ENCODE data around the gene UQCRHL. TPM values are rescaled to one million over a fixed set of nuclear protein-coding genes. Genes with fewer than 3 reads are reported as not detected.
"Not testable (repeated sequence)": the region's sequence is repeated elsewhere in the genome, so short reads cannot be mapped to it uniquely, and the experiment has no call there.

UQCRHL gene
- total RNA-seq, 2 experiments from 2014 or later, result 1.8 to 1.9 TPM

DNA sequence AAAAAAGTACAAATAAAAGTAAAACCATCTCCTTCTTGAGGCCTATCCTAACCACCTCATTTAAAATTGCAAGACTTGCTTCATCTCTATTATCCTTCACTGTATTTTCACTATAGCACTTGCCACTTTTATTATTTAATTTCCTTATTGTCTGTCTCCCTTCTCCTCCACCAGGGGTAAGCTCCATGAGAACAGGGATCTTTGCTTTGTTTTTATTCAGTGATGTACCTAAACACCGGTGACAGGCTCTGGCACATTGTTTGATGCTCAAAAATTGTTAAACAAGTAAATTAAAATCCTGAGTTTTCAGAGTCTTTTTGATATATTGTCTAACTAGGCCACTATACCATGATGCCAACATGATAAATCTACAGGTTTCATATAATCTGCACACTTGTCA, 22.8 kb upstream of the UQCRHL start:
- Mint-ChIP-seq H3K36me3 (peaks cover 7% of the 10 kb centered on the region), H3K4me1 (peaks cover 29% of the 10 kb centered on the region), H3K9me3 (no peaks in the 10 kb centered on the region), H3K4me3 (no peak overlapping the region), H3K27ac (no peak overlapping the region), H3K27me3 (no peaks in the 10 kb centered on the region)
- POLR2A ChIA-PET, result interaction anchor here (5.8 kb wide), 1 partner anchor 18 kb away, joined by 159 read pairs; the partner anchor contains the start of gene SPEN
- DNase-seq, result no peak
- ATAC-seq (ENCODE audit: low read depth), result no peak

DNA sequence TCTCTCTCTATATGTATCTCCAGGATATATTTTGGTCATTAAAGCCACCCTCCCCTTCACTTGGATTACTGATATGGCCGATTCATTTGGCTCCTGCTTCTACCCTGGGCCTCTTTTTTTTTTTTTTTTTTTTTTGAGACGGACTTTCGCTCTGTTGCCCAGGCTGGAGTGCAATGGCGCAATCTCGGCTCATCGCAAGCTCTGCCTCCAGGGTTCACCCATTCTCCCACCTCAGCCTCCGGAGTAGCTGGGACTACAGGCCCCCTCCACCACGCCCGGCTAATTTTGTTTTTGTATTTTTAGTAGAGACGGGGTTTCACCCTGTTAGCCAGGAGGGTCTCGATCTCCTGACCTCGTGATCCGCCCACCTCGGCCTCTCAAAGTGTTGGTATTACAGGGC, 21.5 kb upstream of the UQCRHL start:
- H3K36me3 Mint-ChIP-seq; H3K27me3 Mint-ChIP-seq; H3K27ac Mint-ChIP-seq; ATAC-seq (ENCODE audit: low read depth); DNase-seq; POLR2A ChIA-PET; H3K9me3 Mint-ChIP-seq; H3K4me3 Mint-ChIP-seq: not testable (repeated sequence)
- H3K4me1 Mint-ChIP-seq, result peaks cover 26% of the 10 kb centered on the region

DNA sequence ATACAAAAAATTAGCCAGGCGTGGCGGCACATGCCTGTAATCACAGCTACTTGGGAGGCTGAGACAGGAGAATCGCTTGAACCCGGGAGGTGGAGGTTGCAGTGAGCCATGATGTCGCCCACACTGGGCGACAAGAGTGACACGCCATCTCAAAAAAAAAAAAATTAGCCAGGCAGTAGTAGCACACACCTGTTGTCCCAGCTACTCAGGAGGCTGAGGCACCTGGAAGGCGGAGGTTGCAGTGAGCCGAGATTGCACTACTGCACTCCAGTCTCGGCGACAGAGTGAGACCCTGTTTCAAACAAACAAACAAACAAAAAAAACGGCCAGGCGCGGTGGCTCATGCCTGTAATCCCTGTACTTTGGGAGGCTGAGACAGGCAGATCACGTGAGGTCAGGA, 20.1 kb upstream of the UQCRHL start:
- not testable (repeated sequence) for H3K27ac Mint-ChIP-seq; DNase-seq; H3K9me3 Mint-ChIP-seq; H3K4me3 Mint-ChIP-seq; ATAC-seq (ENCODE audit: low read depth); H3K36me3 Mint-ChIP-seq; H3K27me3 Mint-ChIP-seq
- H3K4me1 Mint-ChIP-seq, result peaks cover 22% of the 10 kb centered on the region
- POLR2A ChIA-PET, result interaction anchor here (0.6 kb wide), 1 partner anchor 177 kb away, joined by 3 read pairs; the partner anchor contains the start of gene SRARP

GRCh38 chr1:15826810-15827507, 19.5 kb upstream of the UQCRHL start:
- no peak overlapping the region for H3K27ac Mint-ChIP-seq
- H3K36me3 Mint-ChIP-seq, result peaks cover 4% of the 10 kb centered on the region
- H3K4me3 Mint-ChIP-seq, result no peak overlapping the region
- ATAC-seq (ENCODE audit: low read depth), result no peak
- POLR2A ChIA-PET, result interaction anchor here (0.6 kb wide), 1 partner anchor 177 kb away, joined by 3 read pairs; the partner anchor contains the start of gene SRARP
- no peak for DNase-seq
- peaks cover 23% of the 10 kb centered on the region for H3K4me1 Mint-ChIP-seq
- H3K9me3 Mint-ChIP-seq, result no peaks in the 10 kb centered on the region
- no peaks in the 10 kb centered on the region for H3K27me3 Mint-ChIP-seq

GRCh38 chr1:15825800-15826199, 18.4 kb upstream of the UQCRHL start:
- no peak overlapping the region for H3K27ac Mint-ChIP-seq
- no peak for ATAC-seq (ENCODE audit: low read depth)
- no peaks in the 10 kb centered on the region for H3K27me3 Mint-ChIP-seq
- no peak for DNase-seq
- no peaks in the 10 kb centered on the region for H3K9me3 Mint-ChIP-seq
- no peak overlapping the region for H3K4me3 Mint-ChIP-seq
- POLR2A ChIA-PET, result no interaction called here
- no peaks in the 10 kb centered on the region for H3K36me3 Mint-ChIP-seq
- peaks cover 18% of the 10 kb centered on the region for H3K4me1 Mint-ChIP-seq

DNA sequence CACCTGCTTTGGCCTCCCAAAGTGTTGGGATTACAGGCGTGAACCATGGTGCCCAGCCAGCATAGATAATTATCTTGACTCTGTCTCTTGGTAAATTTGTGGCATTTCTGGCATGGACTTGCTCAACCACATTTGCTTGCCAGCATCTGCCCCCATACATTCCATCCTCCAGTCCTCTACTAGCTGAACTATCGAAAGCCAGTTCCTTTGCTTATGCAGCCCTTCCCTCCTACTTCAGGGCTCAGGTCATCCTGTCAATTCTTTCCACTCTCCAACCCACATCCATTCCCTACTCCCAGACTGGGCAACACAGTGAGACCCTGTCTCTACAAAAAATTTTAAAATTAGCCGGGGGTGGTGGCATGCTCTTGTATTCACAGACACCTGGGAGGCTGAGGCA, 13.0 kb upstream of the UQCRHL start:
- no peaks in the 10 kb centered on the region for H3K27me3 Mint-ChIP-seq
- no peak for DNase-seq
- H3K27ac Mint-ChIP-seq, result no peak overlapping the region
- H3K9me3 Mint-ChIP-seq, result no peaks in the 10 kb centered on the region
- POLR2A ChIA-PET, result no interaction called here
- ATAC-seq (ENCODE audit: low read depth), result no peak
- H3K4me3 Mint-ChIP-seq, result no peak overlapping the region
- peaks cover 9% of the 10 kb centered on the region for H3K4me1 Mint-ChIP-seq
- no peaks in the 10 kb centered on the region for H3K36me3 Mint-ChIP-seq

DNA sequence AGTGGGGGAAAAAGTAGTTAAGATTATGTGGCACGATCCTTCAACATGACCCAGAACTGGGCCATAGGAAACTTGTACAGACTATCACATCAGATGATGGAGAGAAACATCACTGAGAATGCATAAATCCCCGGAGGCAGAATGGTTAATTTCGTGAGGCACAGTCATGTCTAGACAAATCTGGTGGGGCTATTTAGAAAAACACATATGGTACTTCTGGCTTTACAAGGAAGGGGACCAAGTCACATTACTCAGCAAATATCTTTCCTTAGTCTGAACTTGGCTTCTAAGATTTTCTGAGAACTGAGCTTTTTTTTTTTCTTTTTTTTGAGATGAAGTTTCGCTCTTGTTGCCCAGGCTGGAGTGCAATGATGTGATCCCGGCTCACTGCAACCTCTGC, 9.2 kb upstream of the UQCRHL start:
- no peak overlapping the region for H3K4me3 Mint-ChIP-seq

GRCh38 chr1:15810073-15810472, 2.6 kb upstream of the UQCRHL start:
- no peaks in the 10 kb centered on the region for H3K9me3 Mint-ChIP-seq
- POLR2A ChIA-PET, result no interaction called here
- no peaks in the 10 kb centered on the region for H3K36me3 Mint-ChIP-seq
- ATAC-seq (ENCODE audit: low read depth) (no peak), DNase-seq (no peak)
- H3K4me1 Mint-ChIP-seq, result no peaks in the 10 kb centered on the region
- H3K4me3 Mint-ChIP-seq, result no peak overlapping the region
- H3K27me3 Mint-ChIP-seq, result peaks cover 2% of the 10 kb centered on the region
- no peak overlapping the region for H3K27ac Mint-ChIP-seq

More for the DNA sequence above, 9.2 kb upstream of the UQCRHL start:
- Mint-ChIP-seq H3K4me1 (peaks cover 7% of the 10 kb centered on the region), H3K27ac (no peak overlapping the region), H3K36me3 (no peaks in the 10 kb centered on the region), H3K9me3 (no peaks in the 10 kb centered on the region), H3K27me3 (no peaks in the 10 kb centered on the region)
- no peak for ATAC-seq (ENCODE audit: low read depth)
- no peak for DNase-seq
- POLR2A ChIA-PET, result interaction anchor here (2.0 kb wide), 1 partner anchor 17 kb away, joined by 12 read pairs; no protein-coding TSS in a partner anchor

DNA sequence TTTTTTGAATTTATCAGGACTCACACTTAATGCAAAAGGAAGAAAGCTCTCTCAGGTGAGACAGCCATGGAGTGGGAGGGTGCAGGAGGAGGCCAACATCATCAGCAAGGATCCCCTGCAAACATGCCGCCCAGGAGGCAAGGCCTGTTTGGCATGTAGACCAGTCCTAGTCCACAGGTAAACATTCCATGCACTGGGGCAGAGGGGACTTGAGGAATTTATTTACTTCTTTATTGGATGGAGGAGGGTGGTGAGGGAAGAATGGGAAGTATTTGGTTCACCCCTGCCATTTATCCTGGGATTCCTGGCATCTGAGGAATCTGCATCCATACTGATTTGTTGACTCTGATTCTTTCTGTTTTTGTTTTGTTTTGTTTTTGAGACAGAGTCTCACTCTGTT, 1.5 kb upstream of the UQCRHL start:
- no peaks in the 10 kb centered on the region for H3K36me3 Mint-ChIP-seq
- H3K27ac Mint-ChIP-seq, result no peak overlapping the region
- ATAC-seq (ENCODE audit: low read depth), result no peak
- H3K4me3 Mint-ChIP-seq, result no peak overlapping the region
- POLR2A ChIA-PET, result interaction anchor here (0.6 kb wide), 1 partner anchor 120 kb away, joined by 3 read pairs; no protein-coding TSS in a partner anchor
- peaks cover 2% of the 10 kb centered on the region for H3K27me3 Mint-ChIP-seq
- DNase-seq, result no peak
- H3K9me3 Mint-ChIP-seq, result no peaks in the 10 kb centered on the region
- no peaks in the 10 kb centered on the region for H3K4me1 Mint-ChIP-seq

DNA sequence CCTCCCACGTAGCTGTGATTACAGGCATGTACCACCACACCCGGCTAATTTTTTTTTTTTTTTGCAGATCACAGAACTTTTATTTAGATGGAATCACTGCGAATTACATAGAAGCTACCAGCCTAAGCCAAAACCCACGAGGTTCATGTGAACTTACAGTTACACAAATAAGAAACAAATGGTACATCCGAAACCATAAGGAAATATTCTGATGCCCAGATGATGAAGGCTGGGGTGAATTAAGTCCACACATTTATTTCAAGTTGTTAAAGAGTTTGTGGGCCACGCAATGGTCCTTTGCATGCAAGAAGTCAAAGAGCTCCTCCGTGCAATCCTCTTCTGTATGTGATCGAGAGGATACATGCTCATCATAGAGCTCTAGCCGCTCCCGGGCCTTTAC, 328 bp downstream of the UQCRHL start:
- H3K4me3 Mint-ChIP-seq, result no peak overlapping the region
- ATAC-seq (ENCODE audit: low read depth) (no peak), DNase-seq (no peak)
- POLR2A ChIA-PET, result interaction anchor here (0.6 kb wide), 1 partner anchor 27 kb away, joined by 3 read pairs; no protein-coding TSS in a partner anchor
- peaks cover 8% of the 10 kb centered on the region for H3K27me3 Mint-ChIP-seq
- H3K36me3 Mint-ChIP-seq, result no peaks in the 10 kb centered on the region
- no peak overlapping the region for H3K27ac Mint-ChIP-seq
- peaks cover 2% of the 10 kb centered on the region for H3K4me1 Mint-ChIP-seq
- H3K9me3 Mint-ChIP-seq, result no peaks in the 10 kb centered on the region

DNA sequence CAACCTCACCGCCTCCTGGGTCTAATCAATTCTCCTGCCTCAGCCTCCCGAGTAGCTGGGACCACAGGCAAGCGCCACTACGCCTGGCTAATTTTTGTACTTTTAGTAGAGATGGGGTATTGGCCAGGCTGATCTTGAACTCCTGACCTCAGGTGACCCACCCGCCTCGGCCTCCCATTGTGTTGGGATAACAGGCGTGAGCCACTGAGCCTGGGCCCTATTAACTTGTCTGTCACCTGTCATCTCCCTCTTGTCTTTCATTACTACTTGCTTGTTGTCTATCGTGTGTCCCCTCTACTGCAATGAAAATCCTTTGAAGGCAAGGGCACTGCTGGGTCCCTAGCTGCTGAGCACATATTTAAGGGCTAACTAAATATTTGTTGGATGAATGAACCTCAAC, 3.4 kb downstream of the UQCRHL start:
- H3K27ac Mint-ChIP-seq, result no peak overlapping the region
- peaks cover 13% of the 10 kb centered on the region for H3K27me3 Mint-ChIP-seq
- no peaks in the 10 kb centered on the region for H3K36me3 Mint-ChIP-seq
- H3K9me3 Mint-ChIP-seq, result no peaks in the 10 kb centered on the region
- peaks cover 2% of the 10 kb centered on the region for H3K4me1 Mint-ChIP-seq
- no peak for DNase-seq
- H3K4me3 Mint-ChIP-seq, result no peak overlapping the region
- POLR2A ChIA-PET, result interaction anchor here (0.9 kb wide), 1 partner anchor 29 kb away, joined by 3 read pairs; no protein-coding TSS in a partner anchor
- ATAC-seq (ENCODE audit: low read depth), result no peak

- H3K27me3 Mint-ChIP-seq, result peaks cover 13% of the 10 kb centered on the region
- ATAC-seq (ENCODE audit: low read depth), result no peak
- DNase-seq, result no peak
- no peaks in the 10 kb centered on the region for H3K36me3 Mint-ChIP-seq
- H3K27ac Mint-ChIP-seq, result no peak overlapping the region
- POLR2A ChIA-PET, result interaction anchor here (0.7 to 0.9 kb wide), 2 partner anchors 30 to 210 kb away, joined by 3 to 4 read pairs; no protein-coding TSS in a partner anchor
- no peak overlapping the region for H3K4me3 Mint-ChIP-seq
- H3K9me3 Mint-ChIP-seq, result no peaks in the 10 kb centered on the region
- H3K4me1 Mint-ChIP-seq, result peaks cover 2% of the 10 kb centered on the region
Observed at GRCh38 chr1:15803380-15803779, 4.1 kb downstream of the UQCRHL start.

GRCh38 chr1:15802234-15802965, 5.0 kb downstream of the UQCRHL start:
- no peak overlapping the region for H3K27ac Mint-ChIP-seq
- ATAC-seq (ENCODE audit: low read depth) (no peak), DNase-seq (no peak)
- peaks cover 2% of the 10 kb centered on the region for H3K4me1 Mint-ChIP-seq
- peaks cover 10% of the 10 kb centered on the region for H3K27me3 Mint-ChIP-seq
- H3K9me3 Mint-ChIP-seq, result no peaks in the 10 kb centered on the region
- POLR2A ChIA-PET, result interaction anchor here (0.7 kb wide), 1 partner anchor 209 kb away, joined by 4 read pairs; no protein-coding TSS in a partner anchor
- H3K4me3 Mint-ChIP-seq, result no peak overlapping the region
- H3K36me3 Mint-ChIP-seq, result no peaks in the 10 kb centered on the region
